ENCODE results near the gene LPP.
A peak's percentile ranks its signal among the peaks of the same experiment; 100 is the strongest.

LPP gene

DNA sequence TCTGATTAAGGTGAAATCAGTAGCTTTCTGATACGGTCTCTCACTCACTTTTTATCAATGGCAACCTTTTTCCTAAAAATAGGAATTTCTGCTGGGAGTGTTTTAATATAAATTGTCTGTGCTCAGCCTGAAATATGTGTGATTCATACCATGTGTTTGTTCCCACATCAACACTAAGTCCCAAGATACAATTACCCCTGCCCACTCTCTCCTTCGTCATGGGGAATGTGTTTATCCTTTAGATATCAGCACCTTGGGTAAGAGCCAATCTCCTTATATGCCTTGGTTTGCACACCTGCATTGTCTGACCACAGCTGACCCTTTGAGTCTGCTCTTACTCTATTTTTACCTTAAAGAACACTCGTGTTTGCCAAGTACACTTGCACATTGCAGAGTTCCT lies 356.4 kb downstream of the LPP start:
- Histone ChIP-seq H3K23ac (ENCODE audit: low read length) (no peak overlapping the region), H3K36me3 (ENCODE audit: control insufficient read depth, insufficient read depth, low read length) (no peaks in the 10 kb centered on the region), H3K27ac (ENCODE audit: low read depth, low read length) (no peak overlapping the region), H4K8ac (ENCODE audit: low read depth, low read length) (no peak overlapping the region), H2BK5ac (ENCODE audit: low read length) (no peak overlapping the region), H3K18ac (ENCODE audit: low read length) (no peak overlapping the region), H3K4me2 (ENCODE audit: low read length) (no peak overlapping the region), H2BK15ac (replicated peaks; ENCODE audit: low read depth) (no peak overlapping the region), H3K27me3 (ENCODE audit: insufficient read depth, low read length, poor library complexity) (no peaks in the 10 kb centered on the region), H3K56ac (ENCODE audit: low read length) (no peak overlapping the region), H2BK120ac (ENCODE audit: low read depth, low read length) (no peak overlapping the region), H3K79me1 (ENCODE audit: low read length) (peaks cover 2% of the 10 kb centered on the region), H3K4me3 (ENCODE audit: low read length) (no peak overlapping the region), H3K79me2 (ENCODE audit: control insufficient read depth, insufficient read depth, low read length) (no peaks in the 10 kb centered on the region), H2AK5ac (ENCODE audit: low read length) (no peak overlapping the region), H3K4me1 (ENCODE audit: control insufficient read depth, low read depth, low read length) (peaks cover 5% of the 10 kb centered on the region), H3K9ac (ENCODE audit: low read length) (no peak overlapping the region), H4K5ac (ENCODE audit: low read length) (no peak overlapping the region), H3K4ac (ENCODE audit: low read depth, low read length) (no peak overlapping the region)
- no CpG with 5 or more reads among the region's 3 CpGs for WGBS (ENCODE audit: extremely low coverage, insufficient coverage, low lambda C conversion rate)
- DNase-seq: no peak

DNA sequence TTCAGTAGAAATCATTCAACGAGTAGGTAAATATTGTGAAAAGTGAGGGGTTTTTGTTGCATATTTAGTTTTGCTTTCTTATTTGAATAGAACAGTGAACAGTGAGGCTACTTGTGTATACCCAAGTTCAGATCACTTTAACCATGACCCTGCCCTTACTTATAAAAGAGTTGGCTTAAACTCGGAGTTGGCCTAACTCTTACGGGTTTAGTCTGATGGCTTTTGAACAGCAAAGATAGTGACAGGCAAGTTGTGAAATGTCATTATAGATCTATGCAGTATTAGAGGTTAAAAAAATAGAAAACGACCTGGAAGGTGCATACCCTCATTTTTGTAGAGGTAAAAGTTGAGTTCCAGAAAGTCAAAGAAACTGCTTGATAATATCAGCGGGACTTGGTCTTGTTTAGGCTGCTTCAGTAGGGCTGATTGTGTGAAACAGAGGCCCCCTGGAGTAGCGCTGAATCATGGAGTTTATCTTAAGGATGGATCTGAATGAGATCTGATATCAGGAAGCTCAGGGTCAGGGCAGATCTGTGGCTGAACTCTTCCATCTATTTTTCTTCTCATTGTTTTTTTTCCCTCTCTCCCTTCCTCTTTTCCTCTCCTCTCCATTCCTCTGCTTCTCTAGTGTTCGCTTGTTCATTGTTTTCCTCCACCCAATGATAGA lies 359.8 kb downstream of the LPP start:
- Histone ChIP-seq H2BK120ac (ENCODE audit: low read depth, low read length) (no peak overlapping the region), H2AK5ac (ENCODE audit: low read length) (no peak overlapping the region), H3K79me2 (ENCODE audit: control insufficient read depth, insufficient read depth, low read length) (no peaks in the 10 kb centered on the region), H3K56ac (ENCODE audit: low read length) (no peak overlapping the region), H3K9ac (ENCODE audit: low read length) (no peak overlapping the region), H3K4me1 (ENCODE audit: control insufficient read depth, low read depth, low read length) (peaks cover 5% of the 10 kb centered on the region), H3K27ac (ENCODE audit: low read depth, low read length) (no peak overlapping the region), H3K23ac (ENCODE audit: low read length) (no peak overlapping the region), H3K18ac (ENCODE audit: low read length) (no peak overlapping the region), H3K4me3 (ENCODE audit: low read length) (no peak overlapping the region), H2BK15ac (replicated peaks; ENCODE audit: low read depth) (no peak overlapping the region), H3K4me2 (ENCODE audit: low read length) (no peak overlapping the region), H4K8ac (ENCODE audit: low read depth, low read length) (no peak overlapping the region), H3K36me3 (ENCODE audit: control insufficient read depth, insufficient read depth, low read length) (no peaks in the 10 kb centered on the region), H3K4ac (ENCODE audit: low read depth, low read length) (no peak overlapping the region), H2BK5ac (ENCODE audit: low read length) (no peak overlapping the region), H3K79me1 (ENCODE audit: low read length) (no peaks in the 10 kb centered on the region), H3K27me3 (ENCODE audit: insufficient read depth, low read length, poor library complexity) (no peaks in the 10 kb centered on the region), H4K5ac (ENCODE audit: low read length) (no peak overlapping the region)
- peak; percentile 85 for DNase-seq
- WGBS (ENCODE audit: extremely low coverage, insufficient coverage, low lambda C conversion rate): 100% methylated on average over 1 of the region's 7 CpGs

GRCh38 chr3:188516515-188516914 lies 362.6 kb downstream of the LPP start:
- Histone ChIP-seq H3K23ac (ENCODE audit: low read length) (no peak overlapping the region), H3K9ac (ENCODE audit: low read length) (no peak overlapping the region), H3K79me1 (ENCODE audit: low read length) (no peaks in the 10 kb centered on the region), H4K5ac (ENCODE audit: low read length) (no peak overlapping the region), H3K4me3 (ENCODE audit: low read length) (no peak overlapping the region), H3K18ac (ENCODE audit: low read length) (no peak overlapping the region), H2BK15ac (replicated peaks; ENCODE audit: low read depth) (no peak overlapping the region), H3K4ac (ENCODE audit: low read depth, low read length) (no peak overlapping the region), H2BK5ac (ENCODE audit: low read length) (no peak overlapping the region), H3K4me1 (ENCODE audit: control insufficient read depth, low read depth, low read length) (peaks cover 5% of the 10 kb centered on the region), H4K8ac (ENCODE audit: low read depth, low read length) (no peak overlapping the region), H3K27ac (ENCODE audit: low read depth, low read length) (no peak overlapping the region), H3K27me3 (ENCODE audit: insufficient read depth, low read length, poor library complexity) (no peaks in the 10 kb centered on the region), H3K36me3 (ENCODE audit: control insufficient read depth, insufficient read depth, low read length) (no peaks in the 10 kb centered on the region), H2AK5ac (ENCODE audit: low read length) (no peak overlapping the region), H3K56ac (ENCODE audit: low read length) (no peak overlapping the region), H3K79me2 (ENCODE audit: control insufficient read depth, insufficient read depth, low read length) (no peaks in the 10 kb centered on the region), H2BK120ac (ENCODE audit: low read depth, low read length) (no peak overlapping the region), H3K4me2 (ENCODE audit: low read length) (no peak overlapping the region)
- no peak for DNase-seq
- no CpG with 5 or more reads among the region's 2 CpGs for WGBS (ENCODE audit: extremely low coverage, insufficient coverage, low lambda C conversion rate)

DNA sequence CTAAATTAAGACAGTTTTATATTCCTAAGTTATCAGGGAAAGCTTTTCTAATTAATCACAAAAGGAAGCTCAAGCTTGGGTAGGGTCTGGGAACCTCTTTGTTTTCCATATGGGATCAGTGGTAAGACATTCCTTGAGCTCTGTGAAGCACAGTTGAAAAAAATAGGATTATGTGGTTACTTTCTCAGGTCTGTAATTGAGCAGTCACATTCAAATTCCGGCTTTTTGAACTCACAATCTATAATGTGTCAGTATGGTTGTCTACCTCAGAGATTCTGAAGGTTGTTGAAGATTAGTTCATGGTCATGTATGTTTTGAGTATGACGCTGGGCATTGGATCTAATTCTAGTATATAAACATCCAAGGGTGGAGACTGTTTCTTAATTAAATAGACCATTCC lies 364.5 kb downstream of the LPP start:
- no peak for DNase-seq
- H3K4ac ChIP-seq (ENCODE audit: low read depth, low read length): no peak overlapping the region
- no peak overlapping the region for H3K56ac ChIP-seq (ENCODE audit: low read length)
- no peak overlapping the region for H2BK120ac ChIP-seq (ENCODE audit: low read depth, low read length)
- no peaks in the 10 kb centered on the region for H3K79me1 ChIP-seq (ENCODE audit: low read length)
- H3K27ac ChIP-seq (ENCODE audit: low read depth, low read length): no peak overlapping the region
- H3K18ac ChIP-seq (ENCODE audit: low read length): no peak overlapping the region
- no peak overlapping the region for H3K4me3 ChIP-seq (ENCODE audit: low read length)
- H2BK15ac ChIP-seq (replicated peaks; ENCODE audit: low read depth): no peak overlapping the region
- H3K23ac ChIP-seq (ENCODE audit: low read length): no peak overlapping the region
- no peaks in the 10 kb centered on the region for H3K36me3 ChIP-seq (ENCODE audit: control insufficient read depth, insufficient read depth, low read length)
- H3K9ac ChIP-seq (ENCODE audit: low read length): no peak overlapping the region
- no CpG with 5 or more reads among the region's 2 CpGs for WGBS (ENCODE audit: extremely low coverage, insufficient coverage, low lambda C conversion rate)
- H2BK5ac ChIP-seq (ENCODE audit: low read length): no peak overlapping the region
- no peak overlapping the region for H4K8ac ChIP-seq (ENCODE audit: low read depth, low read length)
- peaks cover 5% of the 10 kb centered on the region for H3K4me1 ChIP-seq (ENCODE audit: control insufficient read depth, low read depth, low read length)
- no peaks in the 10 kb centered on the region for H3K27me3 ChIP-seq (ENCODE audit: insufficient read depth, low read length, poor library complexity)
- H2AK5ac ChIP-seq (ENCODE audit: low read length): no peak overlapping the region
- no peak overlapping the region for H4K5ac ChIP-seq (ENCODE audit: low read length)
- H3K4me2 ChIP-seq (ENCODE audit: low read length): no peak overlapping the region
- no peaks in the 10 kb centered on the region for H3K79me2 ChIP-seq (ENCODE audit: control insufficient read depth, insufficient read depth, low read length)

GRCh38 chr3:188518835-188519452 lies 365.0 kb downstream of the LPP start:
- Histone ChIP-seq H3K79me1 (ENCODE audit: low read length) (no peaks in the 10 kb centered on the region), H4K8ac (ENCODE audit: low read depth, low read length) (no peak overlapping the region), H3K4me2 (ENCODE audit: low read length) (no peak overlapping the region), H2BK120ac (ENCODE audit: low read depth, low read length) (no peak overlapping the region), H3K4me1 (ENCODE audit: control insufficient read depth, low read depth, low read length) (peaks cover 2% of the 10 kb centered on the region), H3K23ac (ENCODE audit: low read length) (no peak overlapping the region), H3K79me2 (ENCODE audit: control insufficient read depth, insufficient read depth, low read length) (no peaks in the 10 kb centered on the region), H3K36me3 (ENCODE audit: control insufficient read depth, insufficient read depth, low read length) (no peaks in the 10 kb centered on the region), H3K4ac (ENCODE audit: low read depth, low read length) (no peak overlapping the region), H3K27ac (ENCODE audit: low read depth, low read length) (no peak overlapping the region), H3K9ac (ENCODE audit: low read length) (no peak overlapping the region), H2AK5ac (ENCODE audit: low read length) (no peak overlapping the region), H3K27me3 (ENCODE audit: insufficient read depth, low read length, poor library complexity) (no peaks in the 10 kb centered on the region), H3K4me3 (ENCODE audit: low read length) (no peak overlapping the region), H2BK5ac (ENCODE audit: low read length) (no peak overlapping the region), H3K18ac (ENCODE audit: low read length) (no peak overlapping the region), H4K5ac (ENCODE audit: low read length) (no peak overlapping the region), H3K56ac (ENCODE audit: low read length) (no peak overlapping the region), H2BK15ac (replicated peaks; ENCODE audit: low read depth) (no peak overlapping the region)
- no peak for DNase-seq
- no CpG with 5 or more reads among the region's 6 CpGs for WGBS (ENCODE audit: extremely low coverage, insufficient coverage, low lambda C conversion rate)

DNA sequence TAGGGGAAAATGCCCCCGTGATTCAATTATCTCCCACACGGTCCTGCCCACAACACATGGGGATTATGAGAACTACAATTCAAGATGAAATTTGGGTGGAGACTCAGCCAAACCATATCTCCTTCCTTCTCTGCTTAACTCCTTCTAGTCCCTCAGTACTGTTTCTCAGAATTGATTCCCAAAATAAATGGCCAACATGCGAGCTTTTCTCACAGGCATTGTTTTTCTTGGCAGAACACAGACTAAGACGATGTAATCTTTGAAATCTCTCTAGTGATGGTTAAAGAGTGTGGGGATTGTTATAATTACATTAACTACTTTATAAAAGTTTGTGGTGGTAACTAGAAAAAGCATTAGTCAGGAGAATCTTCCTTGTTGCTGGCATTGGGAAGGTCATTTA lies 366.5 kb downstream of the LPP start:
- no peaks in the 10 kb centered on the region for H3K27me3 ChIP-seq (ENCODE audit: insufficient read depth, low read length, poor library complexity)
- H4K8ac ChIP-seq (ENCODE audit: low read depth, low read length): no peak overlapping the region
- no peak overlapping the region for H3K23ac ChIP-seq (ENCODE audit: low read length)
- H2BK5ac ChIP-seq (ENCODE audit: low read length): no peak overlapping the region
- H3K9ac ChIP-seq (ENCODE audit: low read length): no peak overlapping the region
- no CpG with 5 or more reads among the region's 4 CpGs for WGBS (ENCODE audit: extremely low coverage, insufficient coverage, low lambda C conversion rate)
- no peak overlapping the region for H3K4ac ChIP-seq (ENCODE audit: low read depth, low read length)
- no peak overlapping the region for H3K27ac ChIP-seq (ENCODE audit: low read depth, low read length)
- no peak overlapping the region for H3K56ac ChIP-seq (ENCODE audit: low read length)
- H3K4me1 ChIP-seq (ENCODE audit: control insufficient read depth, low read depth, low read length): no peaks in the 10 kb centered on the region
- H3K79me1 ChIP-seq (ENCODE audit: low read length): no peaks in the 10 kb centered on the region
- no peak overlapping the region for H2BK120ac ChIP-seq (ENCODE audit: low read depth, low read length)
- H4K5ac ChIP-seq (ENCODE audit: low read length): no peak overlapping the region
- H3K36me3 ChIP-seq (ENCODE audit: control insufficient read depth, insufficient read depth, low read length): no peaks in the 10 kb centered on the region
- no peaks in the 10 kb centered on the region for H3K79me2 ChIP-seq (ENCODE audit: control insufficient read depth, insufficient read depth, low read length)
- no peak overlapping the region for H2BK15ac ChIP-seq (replicated peaks; ENCODE audit: low read depth)
- H3K18ac ChIP-seq (ENCODE audit: low read length): no peak overlapping the region
- H2AK5ac ChIP-seq (ENCODE audit: low read length): no peak overlapping the region
- no peak overlapping the region for H3K4me2 ChIP-seq (ENCODE audit: low read length)
- no peak for DNase-seq
- H3K4me3 ChIP-seq (ENCODE audit: low read length): no peak overlapping the region
